ENCODE results near the gene MECR.

The MECR gene

GRCh38 chr1:29255134-29255666 lies 24.5 kb upstream of the MECR start:
- DNase-seq (ENCODE audit: low spot score): no peak

- no peak for DNase-seq (ENCODE audit: low spot score)
These were observed 23.6 kb upstream of the MECR start for GRCh38 chr1:29254346-29254745.

DNA sequence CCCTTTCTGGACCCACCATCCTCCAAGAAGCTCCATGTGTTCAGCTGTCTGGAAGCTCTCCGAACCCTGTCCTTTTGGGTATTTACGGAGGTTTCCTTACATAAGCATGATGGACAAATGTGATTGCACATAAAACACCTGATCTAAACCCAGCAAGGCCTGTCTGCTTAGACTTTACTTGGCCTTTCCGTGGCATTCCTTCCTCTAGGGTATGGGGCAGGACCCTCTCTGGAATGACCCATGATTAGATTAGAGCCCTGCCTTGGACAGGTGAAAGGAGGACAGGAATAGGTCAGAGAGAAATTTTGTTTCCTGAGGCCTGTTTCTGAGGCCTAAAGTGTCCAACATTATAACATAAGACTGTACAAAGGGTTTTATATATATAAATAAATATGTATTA lies 22.4 kb upstream of the MECR start:
- DNase-seq (ENCODE audit: low spot score): no peak

- no peak for DNase-seq (ENCODE audit: low spot score)
These were observed 20.7 kb upstream of the MECR start for GRCh38 chr1:29251164-29252124.

DNA sequence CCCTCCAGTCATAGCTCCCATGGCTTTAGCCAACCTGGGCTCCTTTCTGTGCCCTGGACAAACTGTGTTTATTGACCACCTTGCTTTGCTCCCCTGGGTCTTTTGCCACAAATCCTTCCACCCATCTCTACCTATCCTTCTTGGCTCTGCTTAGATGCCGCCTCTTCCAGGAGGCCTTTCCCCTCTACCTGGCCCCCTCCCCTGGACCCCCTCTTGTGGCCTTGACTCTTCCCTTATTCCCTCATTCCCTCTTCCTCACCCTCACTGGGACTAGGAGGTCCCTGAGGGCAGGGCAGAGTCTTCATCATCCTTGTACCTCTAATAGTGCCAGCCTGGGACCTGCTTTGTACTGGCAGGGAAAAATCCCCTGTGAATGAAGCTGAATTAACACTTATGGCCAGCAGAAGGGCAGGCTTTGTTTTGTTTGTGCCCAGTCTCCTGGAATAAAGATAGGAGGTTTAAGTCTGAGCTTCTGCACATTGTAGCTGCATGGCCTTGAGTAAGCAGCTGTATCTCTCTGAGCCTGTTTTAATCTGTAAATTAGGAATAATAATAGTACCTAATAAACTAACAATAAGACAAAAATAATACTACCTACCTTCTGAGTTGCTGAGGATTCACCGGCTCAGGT lies 19.3 kb upstream of the MECR start:
- no peak for DNase-seq (ENCODE audit: low spot score)

GRCh38 chr1:29249170-29249691 lies 18.5 kb upstream of the MECR start:
- DNase-seq (ENCODE audit: low spot score): peak; percentile 84

GRCh38 chr1:29248409-29248808 lies 17.7 kb upstream of the MECR start:
- DNase-seq (ENCODE audit: low spot score): no peak

- DNase-seq (ENCODE audit: low spot score): no peak
These were observed 17.0 kb upstream of the MECR start for GRCh38 chr1:29247571-29248273.

DNA sequence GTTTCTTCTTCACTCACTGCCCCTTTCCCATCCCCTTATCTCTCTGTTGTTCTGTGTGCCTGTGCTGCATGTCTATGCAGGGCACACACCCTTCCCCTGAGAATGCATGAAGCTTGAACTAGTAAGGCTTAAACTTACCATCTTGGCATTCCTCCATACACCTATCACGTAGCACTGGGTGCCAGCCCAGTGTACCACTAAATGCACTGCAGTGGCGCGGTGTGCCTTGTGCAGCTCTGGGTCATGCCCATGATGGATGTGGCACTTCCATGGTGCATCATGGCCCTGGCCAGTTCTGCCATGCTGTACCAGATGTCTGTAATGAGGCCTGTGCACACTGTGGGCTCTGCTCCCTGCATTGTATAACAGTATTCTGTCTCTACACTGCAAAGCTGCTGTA lies 16.3 kb upstream of the MECR start:
- DNase-seq (ENCODE audit: low spot score): no peak

DNA sequence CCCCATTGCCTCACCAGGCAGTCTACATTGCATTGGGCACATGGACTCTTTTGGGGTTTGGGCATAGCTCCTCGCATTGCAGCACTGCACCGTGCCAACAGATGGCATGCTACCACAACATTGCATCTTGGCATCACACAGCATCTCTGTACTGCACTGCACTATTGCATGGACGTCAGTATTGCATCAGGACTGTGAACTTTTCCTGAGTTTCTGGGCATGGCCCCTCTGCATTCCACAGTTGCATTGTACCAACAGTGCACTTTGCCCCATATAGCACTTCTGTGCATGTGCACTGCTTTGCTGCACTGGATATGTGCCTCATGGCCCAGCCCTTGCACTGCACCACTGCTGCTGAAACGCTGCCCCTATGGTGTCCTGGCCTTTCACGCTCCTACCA lies 15.1 kb upstream of the MECR start:
- DNase-seq (ENCODE audit: low spot score): no peak

DNA sequence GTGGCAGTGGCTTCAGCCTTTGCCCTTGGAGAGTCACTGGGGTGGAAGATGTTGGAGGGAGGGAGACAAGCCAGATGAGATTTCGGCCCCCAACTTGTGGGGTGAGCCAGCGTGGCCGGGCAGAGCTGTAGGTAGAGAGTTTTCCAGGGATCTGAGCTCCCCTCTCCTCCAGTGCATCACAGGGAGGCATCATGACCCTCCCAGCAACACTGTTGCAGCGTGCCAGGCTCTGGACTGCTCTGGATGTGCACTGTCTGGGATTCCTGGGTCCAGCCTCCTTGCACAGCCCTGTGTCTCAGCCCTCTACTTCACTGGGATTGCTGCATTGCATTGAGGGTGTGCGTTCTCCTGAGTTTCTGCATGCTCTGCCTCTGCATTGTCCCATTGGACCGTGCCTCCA lies 14.5 kb upstream of the MECR start:
- DNase-seq (ENCODE audit: low spot score): no peak

- no peak for DNase-seq (ENCODE audit: low spot score)
These were observed 13.1 kb upstream of the MECR start for GRCh38 chr1:29243871-29244200.

DNA sequence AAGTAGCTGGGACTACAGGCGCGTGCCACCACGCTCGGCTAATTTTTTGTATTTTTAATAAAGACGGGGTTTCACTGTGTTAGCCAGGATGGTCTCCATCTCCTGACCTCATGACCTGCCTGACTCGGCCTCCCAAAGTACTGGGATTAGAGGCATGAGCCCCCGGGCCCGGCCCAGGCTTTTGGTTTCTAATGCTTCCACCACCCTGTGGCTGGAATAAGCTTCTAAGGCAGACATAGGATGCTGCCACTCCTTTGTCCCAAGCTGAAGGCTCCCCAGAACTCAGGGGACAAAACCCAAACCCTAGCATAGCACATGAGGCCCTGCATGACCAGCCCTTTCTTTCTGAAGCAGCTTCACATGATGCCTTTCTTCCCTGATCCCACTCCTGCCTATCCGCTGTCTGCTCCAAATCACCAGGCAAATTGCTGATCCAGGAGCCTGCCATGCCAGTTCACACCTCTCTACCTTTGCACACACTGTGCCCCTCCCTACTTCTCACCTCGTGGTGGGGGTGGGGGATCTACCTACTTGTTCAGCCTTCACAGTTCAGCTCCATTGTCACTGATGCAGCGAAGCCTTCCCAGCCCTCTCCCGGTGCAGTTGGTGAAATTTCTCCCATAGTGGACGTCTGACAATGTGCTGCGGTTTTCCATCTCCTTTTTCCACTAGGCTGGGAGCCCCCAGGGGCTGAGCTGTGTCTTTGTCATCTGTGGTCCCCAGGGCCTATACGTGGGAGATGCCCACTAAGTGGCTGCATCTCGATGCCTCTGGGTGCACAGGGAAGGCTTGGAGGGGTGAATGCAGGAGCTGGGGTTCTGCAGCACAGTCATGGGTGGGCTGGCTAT lies 12.5 kb upstream of the MECR start:
- no peak for DNase-seq (ENCODE audit: low spot score)

- no peak for DNase-seq (ENCODE audit: low spot score)
These were observed 10.3 kb upstream of the MECR start for GRCh38 chr1:29240986-29241385.

DNA sequence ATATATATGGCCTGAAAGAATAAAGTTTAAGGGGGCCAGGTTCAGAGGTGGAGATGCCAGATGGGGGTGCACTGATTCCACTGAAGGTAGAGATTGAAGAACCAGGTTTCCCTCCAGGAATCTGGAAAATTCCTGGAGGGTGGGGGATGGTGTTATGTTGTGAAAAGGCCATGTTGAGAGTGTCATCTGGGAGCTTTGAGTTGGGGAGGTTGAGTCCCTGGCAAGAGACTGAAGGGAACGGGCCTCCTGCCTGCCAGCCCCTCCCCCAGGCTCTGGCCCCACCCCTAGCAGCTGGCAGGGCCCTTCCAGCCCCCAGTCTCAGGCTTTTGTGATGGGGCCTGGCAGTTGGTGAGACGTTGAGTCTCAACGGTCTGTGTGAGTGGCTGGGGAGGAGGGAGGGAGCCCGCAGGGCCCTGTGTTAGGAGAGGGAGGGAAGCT lies 9.7 kb upstream of the MECR start:
- peak; percentile 50 for DNase-seq (ENCODE audit: low spot score)

- no peak for DNase-seq (ENCODE audit: low spot score)
These were observed 8.4 kb upstream of the MECR start for GRCh38 chr1:29239142-29239541.

GRCh38 chr1:29238620-29239002 lies 7.9 kb upstream of the MECR start:
- DNase-seq (ENCODE audit: low spot score): no peak

- peak; percentile 48 for DNase-seq (ENCODE audit: low spot score)
These were observed 7.3 kb upstream of the MECR start for GRCh38 chr1:29237852-29238619.

DNA sequence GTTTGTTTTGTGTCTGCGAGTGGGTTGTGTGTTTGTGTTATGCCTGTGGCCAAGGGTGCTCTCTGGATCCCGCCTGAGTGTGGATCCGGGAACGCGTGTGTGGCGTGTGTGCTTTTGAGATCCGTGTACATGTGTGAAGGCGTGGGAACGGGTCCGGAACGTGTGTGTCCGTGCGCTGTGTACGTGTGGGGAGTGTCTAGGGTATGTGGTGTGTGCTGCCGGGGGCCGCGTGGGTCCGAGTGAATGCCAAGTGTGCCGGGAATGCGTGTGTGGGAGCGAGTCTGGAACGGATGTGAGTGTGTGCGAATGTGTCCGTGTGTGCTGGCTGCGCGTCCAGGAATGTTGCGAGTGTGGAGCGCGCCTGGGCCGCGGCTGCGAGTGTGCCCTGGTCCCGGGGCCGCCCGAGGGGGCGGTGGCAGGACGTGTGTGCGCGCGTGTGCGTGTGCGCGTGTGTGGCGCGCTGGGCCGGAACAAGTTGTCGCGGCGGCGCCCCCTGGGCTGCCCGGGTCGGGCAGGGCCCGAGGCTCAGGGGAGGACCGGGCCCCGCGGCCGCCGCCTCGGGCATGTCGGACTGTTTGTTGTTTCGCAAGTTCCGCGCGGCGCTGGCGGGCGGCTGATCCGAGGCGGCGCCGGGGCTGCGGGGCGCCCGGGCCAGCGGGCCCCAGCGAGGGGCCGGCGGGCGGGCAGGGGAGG lies 6.5 kb upstream of the MECR start:
- peak; percentile 65 for DNase-seq (ENCODE audit: low spot score)

DNA sequence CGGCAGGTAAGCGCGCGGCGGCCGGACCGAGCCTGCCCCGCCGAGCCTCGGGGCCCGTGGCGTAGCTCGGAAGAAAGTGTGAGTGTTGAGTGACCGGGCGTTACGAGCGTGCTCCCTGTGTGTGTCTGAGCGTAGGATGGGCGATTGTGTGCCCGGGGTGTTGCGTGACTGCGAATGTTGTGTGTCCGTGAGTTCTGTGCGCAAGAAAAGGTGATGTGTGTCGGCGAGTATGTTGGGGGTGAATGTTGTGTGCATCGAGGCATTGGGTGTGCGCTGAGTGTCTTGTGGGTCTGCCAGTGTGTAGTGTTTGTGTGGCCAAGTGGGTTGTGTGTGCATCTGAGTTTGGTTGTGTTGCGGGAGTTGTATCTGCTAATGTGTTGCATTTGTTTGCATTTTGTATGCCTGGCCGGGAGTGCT lies 6.0 kb upstream of the MECR start:
- DNase-seq (ENCODE audit: low spot score): no peak
